HepG2 (cell line): ENCODE measurements around the gene REPIN1. TPM values are rescaled to one million over a fixed set of nuclear protein-coding genes. Genes with fewer than 3 reads are reported as not detected.

ENCODE experiments used
- ATM ChIP-seq: fragments of 450-650 bp; IDR thresholded peaks from 2 replicates; pipeline ENCODE4 v1.7.1; 2017; ENCODE audit warnings: mild to moderate bottlenecking, borderline replicate concordance
- ATRX ChIP-seq: sonication (generic); formaldehyde crosslinking; IDR thresholded peaks from 2 replicates; pipeline ENCODE4 v1.4.0; 2020; ENCODE audit warnings: missing genetic modification reagents, borderline replicate concordance
- MAFF ChIP-seq: IDR thresholded peaks from 2 replicates; pipeline ENCODE4 v1.6.1; 2011; ENCODE audit warnings: low read depth, low read length, improper control_type of control experiment
- MED1 ChIP-seq: sonication (generic); formaldehyde crosslinking; IDR thresholded peaks from 2 replicates; pipeline ENCODE4 v1.4.0; 2020; ENCODE audit warnings: missing genetic modification reagents
- NFKB2 ChIP-seq: sonication (generic); formaldehyde crosslinking; IDR thresholded peaks from 2 replicates; pipeline ENCODE4 v1.4.0; 2020; ENCODE audit warnings: missing genetic modification reagents, borderline replicate concordance
- REST ChIP-seq, 2 experiments: IDR thresholded peaks; 2 replicates each; pipeline ENCODE4 v1.6.1; 2011 to 2012; ENCODE audit warnings: low read length in 2 of 2, borderline replicate concordance in 1 of 2, low read depth in 1 of 2, mild to moderate bottlenecking in 1 of 2, moderate library complexity in 1 of 2
- TAF15 ChIP-seq: fragments of 200-400 bp; formaldehyde crosslinking; IDR thresholded peaks from one replicate; pipeline ENCODE4 v1.6.1; 2018; ENCODE audit warnings: mild to moderate bottlenecking, low read depth, low read length; ENCODE audit not compliant: poor library complexity, severe bottlenecking
- TSC22D2 ChIP-seq: sonication (generic); formaldehyde crosslinking; IDR thresholded peaks from 2 replicates; pipeline ENCODE4 v1.5.1; 2020; ENCODE audit warnings: missing genetic modification reagents, mild to moderate bottlenecking, borderline replicate concordance
- ZNF281 ChIP-seq: sonication (generic); formaldehyde crosslinking; IDR thresholded peaks from 2 replicates; pipeline ENCODE4 v1.4.0; 2020; ENCODE audit warnings: missing genetic modification reagents, borderline replicate concordance
- ZNF354B ChIP-seq: sonication (generic); formaldehyde crosslinking; IDR thresholded peaks from 2 replicates; pipeline ENCODE4 v1.8.0; 2022; ENCODE audit warnings: mild to moderate bottlenecking, missing genetic modification reagents
- ZNF530 ChIP-seq: sonication (generic); formaldehyde crosslinking; IDR thresholded peaks from 2 replicates; pipeline ENCODE4 v1.5.0; 2020; ENCODE audit warnings: low read depth, mild to moderate bottlenecking, missing genetic modification reagents
- ZNF652 ChIP-seq: IDR thresholded peaks from 2 replicates; pipeline ENCODE4 v1.6.1; 2016; ENCODE audit warnings: low read depth, borderline replicate concordance
- ZNF720 ChIP-seq: sonication (generic); formaldehyde crosslinking; IDR thresholded peaks from 2 replicates; pipeline ENCODE4 v1.4.0; 2020; ENCODE audit warnings: missing genetic modification reagents
- ZNF768 ChIP-seq: sonication (generic); formaldehyde crosslinking; IDR thresholded peaks from 2 replicates; pipeline ENCODE4 v1.4.0; 2020; ENCODE audit warnings: missing genetic modification reagents
- polyA plus RNA-seq, 8 experiments: library from polyadenylated mRNA; depleted of rRNA in 3 of 8; stranded (reverse) in 7 of 8; unstranded in 1 of 8; fragments of >200 nt; fragmentation: Illumina TruSeq in 4 of 8; extraction: Trizol in 4 of 8; gene quantifications; 2 replicates each; pipeline versions ENCODE4 v1.2.1 to v1.2.3, GENCODE V29; 2011 to 2016; ENCODE audit warnings: low read depth in 4 of 8, missing spikeins in 1 of 8, mixed read lengths in 1 of 8; ENCODE audit not compliant: insufficient read depth in 1 of 8
- total RNA-seq, 5 experiments: library from RNA; depleted of rRNA; stranded (reverse); fragments of >200 nt; fragmentation: Illumina TruSeq; extraction: Trizol; gene quantifications; 2 replicates each; pipeline ENCODE4 v1.2.3, GENCODE V29; 2016; ENCODE audit warnings: low read depth in 1 of 5
- TF ChIP-seq, protein P1 (sequence below): sonication (generic); formaldehyde crosslinking; IDR thresholded peaks from 2 replicates; pipeline ENCODE4 v1.4.0; 2020; ENCODE audit warnings: mild to moderate bottlenecking, missing genetic modification reagents
- TF ChIP-seq, protein P2 (sequence below): sonication (generic); formaldehyde crosslinking; conservative IDR thresholded peaks from 2 replicates; pipeline ENCODE4 v1.4.0; 2020; ENCODE audit warnings: missing genetic modification reagents
- TF ChIP-seq, protein P3 (sequence below): sonication (generic); formaldehyde crosslinking; IDR thresholded peaks from 2 replicates; pipeline ENCODE4 v1.5.0; 2020; ENCODE audit warnings: missing genetic modification reagents

Gene REPIN1
- total and polyA plus RNA-seq, 2 of the 13 experiments (the other 11 are each of a cell fraction or from before 2014, with no cell fraction given): 69.9 to 108 TPM

- TF ChIP-seq ATRX (CRISPR knock-in tag) (no peak), ATM (no peak), ZNF354B (CRISPR knock-in tag) (no peak), MAFF (no peak), ZNF720 (CRISPR knock-in tag) (no peak), MED1 (CRISPR knock-in tag) (peak; percentile 83), ZNF281 (CRISPR knock-in tag) (peak; percentile 45), ZNF530 (CRISPR knock-in tag) (no peak), ZNF652 (CRISPR knock-in tag) (0 out of 2 replicates have a peak, but pooled peaks have one; percentile 13), TSC22D2 (CRISPR knock-in tag) (no peak; the same call in 1 of the 2 replicates), NFKB2 (CRISPR knock-in tag) (peak; percentile 94; the same call in 1 of the 2 replicates), REST (IDR thresholded peaks at IDR 0.05; ENCODE audit: borderline replicate concordance in 1 of 2, low read depth in 1 of 2, low read length in 2 of 2) (no peak), ZNF768 (no peak), TAF15 (no peak)
- TF ChIP-seq, protein P1, sequence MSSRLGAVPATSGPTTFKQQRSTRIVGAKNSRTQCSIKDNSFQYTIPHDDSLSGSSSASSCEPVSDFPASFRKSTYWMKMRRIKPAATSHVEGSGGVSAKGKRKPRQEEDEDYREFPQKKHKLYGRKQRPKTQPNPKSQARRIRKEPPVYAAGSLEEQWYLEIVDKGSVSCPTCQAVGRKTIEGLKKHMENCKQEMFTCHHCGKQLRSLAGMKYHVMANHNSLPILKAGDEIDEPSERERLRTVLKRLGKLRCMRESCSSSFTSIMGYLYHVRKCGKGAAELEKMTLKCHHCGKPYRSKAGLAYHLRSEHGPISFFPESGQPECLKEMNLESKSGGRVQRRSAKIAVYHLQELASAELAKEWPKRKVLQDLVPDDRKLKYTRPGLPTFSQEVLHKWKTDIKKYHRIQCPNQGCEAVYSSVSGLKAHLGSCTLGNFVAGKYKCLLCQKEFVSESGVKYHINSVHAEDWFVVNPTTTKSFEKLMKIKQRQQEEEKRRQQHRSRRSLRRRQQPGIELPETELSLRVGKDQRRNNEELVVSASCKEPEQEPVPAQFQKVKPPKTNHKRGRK: no peak
- TF ChIP-seq, protein P2, sequence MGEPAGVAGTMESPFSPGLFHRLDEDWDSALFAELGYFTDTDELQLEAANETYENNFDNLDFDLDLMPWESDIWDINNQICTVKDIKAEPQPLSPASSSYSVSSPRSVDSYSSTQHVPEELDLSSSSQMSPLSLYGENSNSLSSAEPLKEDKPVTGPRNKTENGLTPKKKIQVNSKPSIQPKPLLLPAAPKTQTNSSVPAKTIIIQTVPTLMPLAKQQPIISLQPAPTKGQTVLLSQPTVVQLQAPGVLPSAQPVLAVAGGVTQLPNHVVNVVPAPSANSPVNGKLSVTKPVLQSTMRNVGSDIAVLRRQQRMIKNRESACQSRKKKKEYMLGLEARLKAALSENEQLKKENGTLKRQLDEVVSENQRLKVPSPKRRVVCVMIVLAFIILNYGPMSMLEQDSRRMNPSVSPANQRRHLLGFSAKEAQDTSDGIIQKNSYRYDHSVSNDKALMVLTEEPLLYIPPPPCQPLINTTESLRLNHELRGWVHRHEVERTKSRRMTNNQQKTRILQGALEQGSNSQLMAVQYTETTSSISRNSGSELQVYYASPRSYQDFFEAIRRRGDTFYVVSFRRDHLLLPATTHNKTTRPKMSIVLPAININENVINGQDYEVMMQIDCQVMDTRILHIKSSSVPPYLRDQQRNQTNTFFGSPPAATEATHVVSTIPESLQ (CRISPR knock-in tag): no peak
- TF ChIP-seq, protein P3, sequence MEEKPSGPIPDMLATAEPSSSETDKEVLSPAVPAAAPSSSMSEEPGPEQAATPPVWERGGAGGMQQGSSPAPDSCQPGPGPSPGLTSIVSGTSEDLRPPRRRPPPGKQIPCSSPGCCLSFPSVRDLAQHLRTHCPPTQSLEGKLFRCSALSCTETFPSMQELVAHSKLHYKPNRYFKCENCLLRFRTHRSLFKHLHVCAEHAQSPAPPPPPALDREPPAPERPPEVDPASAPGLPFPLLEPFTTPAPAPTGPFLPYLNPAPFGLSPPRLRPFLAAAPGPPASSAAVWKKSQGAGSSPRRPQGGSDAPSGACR (CRISPR knock-in tag): peak; percentile 96
Measured at GRCh38 chr7:150322833-150323681, 45.6 kb upstream of the REPIN1 start, which contains the start of the genes ACTR3C and LRRC61 (continued).
